HPDE6-E6E7 (cell line): ENCODE measurements around the gene ZBTB47.

Source experiments
- DNase-seq: peaks from one replicate; pipeline ENCODE4 v3.0.0; 2011; ENCODE audit warnings: missing footprints; ENCODE audit errors: extremely low spot score

The ZBTB47 gene

DNA sequence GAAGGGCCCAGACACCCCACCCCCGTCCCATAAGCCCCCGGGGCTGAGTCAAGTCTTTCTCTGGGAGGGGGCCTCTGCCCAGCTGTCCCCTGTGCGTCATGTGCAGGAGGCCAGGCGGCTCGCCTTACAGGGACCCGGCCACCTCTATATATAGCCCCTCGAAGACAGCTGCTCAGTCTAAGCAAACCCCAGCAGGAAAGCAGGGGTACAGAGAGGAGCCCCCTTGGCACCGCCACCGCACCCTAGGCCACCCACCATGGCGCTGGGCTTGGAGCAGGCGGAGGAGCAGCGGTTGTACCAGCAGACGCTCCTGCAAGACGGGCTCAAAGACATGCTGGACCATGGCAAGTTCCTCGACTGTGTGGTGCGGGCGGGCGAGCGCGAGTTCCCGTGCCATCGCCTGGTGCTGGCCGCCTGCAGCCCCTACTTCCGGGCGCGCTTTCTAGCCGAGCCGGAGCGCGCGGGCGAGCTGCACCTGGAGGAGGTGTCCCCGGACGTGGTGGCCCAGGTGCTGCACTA lies 31.9 kb downstream of the ZBTB47 start, which contains the start of gene KLHL40:
Gene KLHL40 (plus strand): TSS at position 175 of the 519 bp plus-strand sequence. CDS start 82 bp downstream, at position 257.
- no peak for DNase-seq

DNA sequence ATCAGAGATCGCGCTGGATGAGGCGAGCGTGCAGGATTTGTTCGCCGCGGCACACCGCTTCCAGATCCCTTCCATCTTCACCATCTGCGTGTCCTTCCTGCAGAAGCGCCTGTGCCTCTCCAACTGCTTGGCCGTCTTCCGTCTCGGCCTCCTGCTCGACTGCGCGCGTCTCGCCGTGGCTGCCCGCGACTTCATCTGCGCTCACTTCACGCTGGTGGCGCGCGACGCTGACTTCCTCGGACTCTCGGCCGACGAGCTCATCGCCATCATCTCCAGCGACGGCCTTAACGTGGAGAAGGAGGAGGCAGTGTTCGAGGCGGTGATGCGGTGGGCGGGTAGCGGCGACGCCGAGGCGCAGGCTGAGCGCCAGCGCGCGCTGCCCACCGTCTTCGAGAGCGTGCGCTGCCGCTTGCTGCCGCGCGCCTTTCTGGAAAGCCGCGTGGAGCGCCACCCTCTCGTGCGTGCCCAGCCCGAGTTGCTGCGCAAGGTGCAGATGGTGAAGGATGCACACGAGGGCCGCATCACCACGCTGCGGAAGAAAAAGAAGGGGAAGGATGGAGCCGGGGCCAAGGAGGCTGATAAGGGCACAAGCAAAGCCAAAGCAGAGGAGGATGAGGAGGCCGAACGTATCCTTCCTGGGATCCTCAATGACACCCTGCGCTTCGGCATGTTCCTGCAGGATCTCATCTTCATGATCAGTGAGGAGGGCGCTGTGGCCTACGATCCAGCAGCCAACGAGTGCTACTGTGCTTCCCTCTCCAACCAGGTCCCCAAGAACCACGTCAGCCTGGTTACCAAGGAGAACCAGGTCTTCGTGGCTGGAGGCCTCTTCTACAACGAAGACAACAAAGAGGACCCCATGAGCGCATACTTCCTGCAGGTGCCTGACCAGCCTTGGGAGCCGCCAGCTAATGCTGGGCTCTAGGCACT lies 32.7 kb downstream of the ZBTB47 start:
- no peak for DNase-seq

DNA sequence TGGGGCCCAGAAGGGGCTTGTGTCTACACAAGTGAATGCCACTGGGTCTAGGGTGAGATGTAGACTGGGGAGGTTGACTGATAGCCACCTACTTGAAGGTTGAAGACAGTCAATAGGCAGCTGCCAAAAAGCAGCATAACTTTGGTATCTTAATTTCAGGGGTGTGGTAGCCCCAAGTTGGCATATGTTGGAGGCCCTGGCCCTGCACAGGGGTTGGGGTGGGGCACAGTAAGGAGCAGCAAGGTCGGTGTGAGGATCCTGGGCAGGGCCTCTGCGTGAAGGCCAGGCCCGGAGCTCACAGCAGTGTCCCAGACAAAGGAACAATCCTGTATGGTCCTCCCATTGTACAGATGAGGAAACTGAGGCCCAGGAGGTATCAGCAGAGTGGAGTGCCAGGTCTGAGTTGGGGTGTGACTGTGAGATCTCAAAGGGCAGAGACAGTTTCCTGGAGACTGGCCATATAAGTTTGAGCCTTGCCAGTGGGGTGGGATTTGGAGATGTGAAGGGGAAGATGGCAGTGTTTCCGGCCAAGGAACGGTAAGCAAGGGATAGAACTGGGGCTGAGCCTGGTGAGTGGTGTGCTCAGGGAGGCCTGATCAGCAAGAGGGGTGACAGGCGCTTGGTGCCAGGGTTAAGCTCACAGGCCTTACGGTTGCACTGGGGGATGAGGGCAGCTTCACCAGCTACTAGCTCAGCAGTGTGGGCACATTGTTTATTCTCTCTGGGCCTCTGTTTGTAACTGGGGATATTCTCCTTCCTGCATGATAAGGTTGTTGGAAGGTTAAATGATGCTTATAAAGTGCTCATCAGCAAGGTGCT lies 33.5 kb downstream of the ZBTB47 start:
- DNase-seq = no peak

DNA sequence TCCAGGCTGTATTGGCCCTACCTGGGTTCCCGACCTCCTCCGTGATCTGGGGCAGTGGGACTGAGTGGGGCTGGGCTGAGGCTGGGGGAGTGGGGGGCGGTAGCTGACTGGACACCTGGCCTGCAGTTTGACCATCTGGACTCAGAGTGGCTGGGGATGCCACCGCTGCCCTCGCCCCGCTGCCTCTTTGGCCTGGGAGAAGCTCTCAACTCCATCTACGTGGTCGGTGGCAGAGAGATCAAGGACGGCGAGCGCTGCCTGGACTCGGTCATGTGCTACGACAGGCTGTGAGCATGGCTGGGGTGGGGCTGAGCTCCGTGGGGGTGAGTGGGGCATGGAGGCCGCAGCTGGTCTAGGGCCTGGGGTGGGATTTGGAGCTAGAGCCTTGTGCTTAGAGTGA lies 34.5 kb downstream of the ZBTB47 start:
- no peak for DNase-seq

DNA sequence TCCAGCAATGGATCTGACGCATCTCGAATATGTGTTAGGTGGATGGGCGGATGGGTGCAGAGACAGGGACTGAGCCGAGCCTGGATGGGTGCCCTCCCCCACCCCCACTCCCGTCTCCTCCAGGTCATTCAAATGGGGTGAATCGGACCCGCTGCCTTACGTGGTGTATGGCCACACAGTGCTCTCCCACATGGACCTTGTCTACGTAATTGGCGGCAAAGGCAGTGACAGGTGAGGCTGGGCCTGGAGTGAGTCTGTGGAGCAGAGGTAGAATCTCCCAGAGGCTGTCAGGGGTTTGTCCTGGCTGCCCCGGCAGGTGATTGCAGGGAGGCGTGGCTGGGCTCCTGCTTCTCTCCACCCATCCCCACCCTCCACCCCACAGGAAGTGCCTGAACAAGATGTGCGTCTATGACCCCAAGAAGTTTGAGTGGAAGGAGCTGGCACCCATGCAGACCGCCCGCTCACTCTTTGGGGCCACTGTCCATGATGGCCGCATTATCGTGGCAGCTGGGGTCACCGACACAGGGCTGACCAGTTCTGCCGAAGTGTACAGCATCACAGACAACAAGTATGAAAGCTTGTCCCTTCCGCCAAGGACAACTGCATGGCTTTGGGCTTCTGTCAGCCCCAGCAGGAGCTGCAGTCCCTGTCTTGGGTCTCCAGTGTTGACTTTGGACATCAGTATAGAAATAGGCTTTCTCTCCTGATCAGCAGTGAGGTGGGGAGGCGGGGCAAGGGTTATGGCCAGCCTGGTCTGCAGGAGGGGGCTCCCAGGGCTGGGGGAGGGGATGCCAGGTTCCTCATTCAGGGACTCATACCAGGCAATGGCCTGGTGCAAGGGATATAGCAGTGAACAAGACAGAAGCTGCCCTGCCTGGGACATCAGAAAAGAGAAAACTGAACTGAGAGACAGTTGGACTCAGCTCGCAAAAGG lies 35.3 kb downstream of the ZBTB47 start:
- no peak for DNase-seq

DNA sequence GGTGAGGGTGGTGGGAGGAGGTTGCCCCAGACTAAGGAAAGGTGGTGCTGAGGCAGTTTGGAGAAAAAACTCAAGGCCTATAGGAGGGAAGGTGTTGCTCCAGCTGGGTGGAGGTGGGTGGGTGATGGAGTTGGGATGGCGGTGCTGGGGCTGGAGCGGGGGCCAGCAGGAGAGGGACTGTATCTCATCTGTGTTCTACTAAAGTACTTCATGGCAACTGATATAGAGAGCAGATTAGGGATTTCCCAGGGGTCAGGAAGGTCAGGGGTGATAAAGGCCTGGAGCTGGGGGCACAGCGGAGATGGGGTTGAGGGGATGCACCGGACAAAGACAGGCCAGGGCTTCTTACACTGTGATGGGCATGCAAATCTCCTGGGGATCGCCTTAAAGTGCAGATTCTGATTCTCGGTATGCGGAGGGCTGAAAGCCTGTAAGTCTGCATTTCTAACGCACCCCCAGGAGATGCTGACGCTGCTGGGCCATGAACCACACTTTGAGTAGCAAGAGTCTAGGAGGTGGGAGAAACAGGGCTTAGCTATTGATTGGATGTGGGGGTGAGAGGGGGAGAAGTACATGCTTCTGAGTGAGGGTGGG lies 36.0 kb downstream of the ZBTB47 start:
- DNase-seq = no peak

DNA sequence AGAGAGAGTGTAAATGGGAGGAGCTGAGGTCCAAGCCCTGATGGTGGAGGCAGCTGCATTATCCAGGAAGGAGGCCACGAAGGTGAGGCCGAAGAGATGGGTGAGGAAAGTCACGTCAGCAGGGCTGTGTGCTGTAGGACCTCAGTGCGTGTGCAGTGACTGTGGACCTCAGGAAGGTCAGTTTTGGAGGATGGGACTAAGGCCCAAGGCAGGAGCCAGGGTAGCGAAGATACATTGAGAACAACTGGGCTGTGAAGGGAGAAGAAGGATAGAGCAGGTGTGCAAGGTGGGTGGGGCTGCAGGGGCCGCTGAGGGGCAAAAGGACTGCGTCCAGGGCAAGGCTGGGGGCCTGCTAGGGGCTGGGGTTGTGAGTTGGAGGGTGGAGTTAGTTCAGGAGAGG lies 36.7 kb downstream of the ZBTB47 start:
- no peak for DNase-seq

DNA sequence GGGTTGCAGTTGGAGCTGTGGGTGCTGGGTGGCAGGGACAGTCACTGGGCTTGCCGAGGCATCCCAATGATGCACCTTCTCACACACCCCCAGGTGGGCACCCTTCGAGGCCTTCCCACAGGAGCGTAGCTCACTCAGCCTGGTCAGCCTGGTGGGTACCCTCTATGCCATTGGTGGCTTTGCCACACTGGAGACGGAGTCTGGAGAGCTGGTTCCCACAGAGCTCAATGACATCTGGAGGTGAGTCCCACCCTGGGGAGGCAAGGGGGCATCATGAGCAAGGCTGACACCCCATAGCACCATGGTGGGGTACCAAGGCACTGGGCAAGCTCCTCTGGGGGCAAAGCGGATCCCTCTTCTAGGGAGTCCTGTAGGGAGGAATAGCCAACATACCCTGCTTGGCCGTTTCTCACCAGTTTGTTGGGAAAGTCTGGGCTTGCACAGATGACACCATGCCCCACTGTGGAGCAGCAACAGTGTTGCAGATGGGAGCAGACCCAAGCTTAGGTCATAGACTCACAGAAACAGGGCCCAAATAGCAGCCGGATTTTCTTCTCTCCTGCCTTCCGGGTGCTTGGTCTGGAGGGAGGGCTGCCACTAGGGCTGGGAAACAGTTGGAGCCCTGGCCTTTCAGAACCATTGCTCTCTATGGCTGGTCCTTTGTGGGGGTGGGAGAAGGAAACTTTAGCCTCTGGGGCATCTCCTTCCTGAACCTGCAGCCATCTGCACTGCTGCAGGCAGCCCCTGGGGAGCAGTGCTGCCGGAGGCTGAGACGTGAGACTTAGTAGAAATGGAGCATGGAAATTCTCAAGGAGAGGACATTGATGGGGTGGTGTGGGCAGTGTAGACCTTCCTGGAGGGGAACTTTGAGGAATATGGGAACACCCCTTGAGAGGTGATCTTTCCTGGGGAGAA lies 37.5 kb downstream of the ZBTB47 start:
- DNase-seq = no peak

DNA sequence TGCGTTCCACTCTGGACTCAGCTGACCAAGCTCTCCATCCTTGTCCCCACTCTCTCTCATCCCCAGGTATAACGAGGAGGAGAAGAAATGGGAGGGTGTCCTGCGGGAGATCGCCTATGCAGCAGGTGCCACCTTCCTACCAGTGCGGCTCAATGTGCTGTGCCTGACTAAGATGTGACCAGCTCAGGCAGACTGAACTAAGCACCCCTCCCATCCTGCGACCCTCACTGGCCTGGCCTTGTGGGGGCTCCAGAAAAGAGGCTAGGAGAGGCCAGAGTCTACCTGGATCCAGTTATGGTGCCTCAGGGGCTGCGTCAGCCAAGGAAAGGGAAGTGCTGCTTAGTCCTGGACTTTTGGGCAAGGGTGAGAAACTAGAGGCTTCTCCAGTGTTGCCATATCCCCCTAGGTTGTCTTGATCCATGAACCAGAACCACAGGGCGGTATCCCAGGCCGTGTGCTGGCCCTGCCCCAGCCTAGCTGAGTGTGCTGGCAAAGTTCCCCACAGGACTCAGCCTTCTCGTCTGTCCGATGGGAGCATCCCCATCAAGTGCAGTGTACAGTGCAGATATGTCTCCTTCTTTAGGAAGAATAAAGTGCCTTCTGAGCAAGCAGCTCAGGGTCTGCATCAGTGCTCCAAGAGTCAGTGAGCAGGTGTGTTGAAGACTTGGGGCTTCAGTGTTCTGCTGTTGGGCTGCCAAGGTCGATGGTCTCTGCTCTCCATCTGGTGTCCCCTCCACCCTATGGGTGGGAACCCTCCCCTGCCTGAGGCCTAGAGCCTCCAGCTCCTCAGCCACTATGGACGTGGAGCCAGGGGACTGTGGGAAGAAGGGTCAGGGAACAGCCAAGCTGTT lies 38.5 kb downstream of the ZBTB47 start:
- no peak for DNase-seq

DNA sequence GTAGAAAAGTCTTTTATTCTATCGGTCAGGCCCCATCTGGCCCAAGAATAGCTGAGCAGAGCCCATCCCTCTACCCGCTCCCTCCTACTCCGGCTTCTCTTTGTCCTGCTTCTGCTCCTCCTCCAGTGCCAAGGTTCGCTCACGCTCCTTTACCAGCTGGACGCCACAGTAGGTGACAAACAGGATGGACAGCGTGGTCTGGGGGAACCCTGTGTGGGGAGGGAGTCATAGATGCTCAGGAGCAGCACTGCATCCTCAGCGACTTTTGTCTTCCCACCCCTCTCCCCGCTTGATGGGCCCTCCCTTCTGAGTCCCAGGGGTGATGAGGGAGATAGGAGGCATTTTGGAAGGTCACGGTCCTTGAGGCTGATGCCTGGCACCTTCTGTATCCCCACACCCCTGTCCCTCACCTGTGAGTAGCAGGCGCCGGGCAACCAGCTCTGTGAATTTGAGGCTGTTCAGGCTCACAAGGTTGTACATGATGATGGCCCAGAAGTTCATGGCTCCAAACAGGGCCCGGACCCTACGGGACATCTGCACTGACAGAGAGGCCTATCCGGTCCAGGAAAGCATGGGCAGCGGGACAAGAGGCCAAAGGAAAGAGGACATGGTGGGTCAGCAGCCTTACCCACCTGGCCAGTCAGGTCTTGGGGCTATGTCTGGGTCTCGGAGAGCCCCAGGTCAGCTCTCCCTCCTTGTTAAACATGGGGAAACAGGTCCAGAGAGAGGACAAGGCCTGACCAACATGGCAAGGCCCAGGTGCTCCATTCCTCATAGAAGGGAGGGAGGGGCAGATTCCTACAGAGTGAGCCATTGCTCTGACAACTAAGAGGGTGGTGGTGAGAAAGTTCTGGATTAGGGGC lies 39.4 kb downstream of the ZBTB47 start:
- DNase-seq = no peak

DNA sequence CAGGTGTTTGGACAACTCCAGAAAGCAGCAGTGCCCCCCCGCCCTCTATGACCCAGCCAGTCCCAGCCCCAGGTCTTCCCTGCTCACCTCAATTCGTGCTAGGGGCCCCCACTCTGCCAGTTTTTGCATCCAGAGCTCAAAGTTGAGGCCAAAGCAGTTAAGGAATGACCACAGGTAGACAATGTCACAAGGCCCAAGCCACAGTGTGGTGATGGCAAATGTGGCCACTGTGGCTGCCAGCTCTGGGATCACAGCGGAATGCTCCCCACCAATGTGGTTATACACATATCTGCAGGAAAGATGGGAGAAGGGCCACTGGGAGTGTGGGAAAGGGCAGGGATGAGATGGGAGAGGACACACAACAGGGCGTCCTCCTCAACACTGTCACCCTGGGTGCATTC lies 40.0 kb downstream of the ZBTB47 start:
- no peak for DNase-seq

DNA sequence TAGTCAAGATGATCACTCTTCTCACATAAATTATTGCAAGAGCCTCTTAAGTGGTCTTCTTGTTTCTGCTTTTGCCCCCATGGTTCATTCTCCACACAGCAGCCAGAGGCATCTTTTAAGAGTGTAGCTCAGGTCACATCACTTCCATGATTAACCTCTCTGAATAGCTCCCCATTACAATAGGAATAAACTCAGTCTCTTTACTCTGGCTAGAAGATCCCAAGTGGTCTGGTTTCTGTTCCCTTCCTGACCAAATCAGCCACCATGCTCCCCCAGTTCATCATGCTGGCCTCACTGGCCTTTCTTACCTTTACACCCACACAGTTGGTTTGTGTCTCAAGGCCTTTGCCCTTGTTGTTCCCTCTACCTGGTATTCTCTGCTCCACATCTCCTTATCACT lies 40.9 kb downstream of the ZBTB47 start:
- DNase-seq = no peak

DNA sequence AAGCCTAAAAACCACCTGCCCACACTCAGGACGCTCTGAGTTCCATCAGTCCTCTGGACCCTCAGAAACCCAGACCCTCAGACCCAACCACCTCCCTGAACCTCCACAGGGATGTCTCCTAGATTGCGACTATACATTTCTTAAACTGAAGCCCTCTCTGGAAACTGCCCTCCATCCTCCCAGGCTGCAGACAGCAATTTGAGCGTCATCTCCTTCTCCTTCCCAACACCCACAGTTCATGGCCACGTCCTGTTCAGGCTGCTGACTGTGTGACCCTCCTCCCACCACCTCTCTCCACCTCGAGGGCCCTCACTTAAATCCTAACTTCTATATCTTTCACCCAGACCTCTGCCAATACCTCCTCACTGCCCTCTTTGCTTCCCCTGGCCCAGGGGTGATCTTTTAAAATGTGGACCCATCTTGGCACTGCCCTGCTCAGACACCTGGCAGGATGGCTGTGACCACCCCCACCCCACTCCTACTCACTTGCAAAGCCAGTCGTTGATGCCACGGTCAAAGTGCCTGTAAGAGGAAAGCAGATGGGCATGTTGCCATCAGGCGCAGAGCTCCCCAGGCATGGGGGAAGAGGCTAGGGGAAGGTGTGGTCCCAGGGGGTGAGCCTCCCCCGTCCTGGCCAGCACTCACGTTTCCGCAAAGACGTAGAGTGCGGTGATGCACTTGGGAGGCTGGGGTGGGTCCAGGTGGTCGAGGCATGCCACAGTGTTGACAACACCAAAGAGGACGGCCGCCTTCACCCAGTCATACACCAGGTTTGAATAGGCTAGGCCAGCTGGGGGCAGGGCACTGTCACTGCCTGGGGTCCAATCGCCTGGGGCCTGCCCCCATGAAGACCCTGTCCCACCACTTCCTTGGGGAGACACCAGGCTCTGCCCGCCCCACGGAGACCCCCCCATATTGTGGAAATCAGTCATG lies 43.1 kb downstream of the ZBTB47 start:
- DNase-seq = no peak

DNA sequence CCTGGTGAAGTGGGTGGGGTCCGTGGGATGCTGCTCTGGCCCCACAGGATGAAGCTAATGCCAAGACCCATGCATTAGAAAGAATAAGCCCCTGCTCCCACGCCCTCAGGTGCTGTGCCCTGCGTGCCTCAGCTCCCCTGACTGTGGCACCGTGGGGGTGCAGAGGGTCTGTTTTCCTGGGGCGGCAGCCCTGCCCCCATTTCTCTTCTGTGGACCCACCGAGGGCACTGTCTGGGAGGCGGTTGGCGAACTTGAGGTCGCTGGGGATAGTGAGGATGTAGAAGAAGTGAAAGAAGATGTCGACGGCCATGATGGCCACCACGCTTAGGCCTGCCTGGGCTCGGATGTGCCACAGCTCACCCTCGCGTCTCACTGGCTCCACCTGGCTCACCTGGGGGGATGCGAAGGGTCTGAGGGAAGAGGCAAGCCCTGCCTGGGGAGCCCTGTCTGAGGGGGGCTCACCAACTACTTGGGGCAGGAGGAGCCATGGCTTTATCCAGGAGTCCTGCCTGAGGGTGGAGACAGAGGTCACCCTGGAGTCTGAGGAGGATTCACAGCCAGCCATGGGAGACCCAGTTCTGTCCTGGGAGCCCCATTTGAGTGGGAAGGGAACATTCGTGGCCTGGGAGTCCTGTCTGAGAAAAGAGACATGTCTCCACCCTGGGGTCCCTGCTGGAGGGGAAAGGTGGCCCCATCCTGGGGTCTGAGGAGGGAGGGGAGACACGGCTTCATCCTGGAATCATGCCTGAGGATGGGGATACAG lies 44.0 kb downstream of the ZBTB47 start:
- DNase-seq = no peak

DNA sequence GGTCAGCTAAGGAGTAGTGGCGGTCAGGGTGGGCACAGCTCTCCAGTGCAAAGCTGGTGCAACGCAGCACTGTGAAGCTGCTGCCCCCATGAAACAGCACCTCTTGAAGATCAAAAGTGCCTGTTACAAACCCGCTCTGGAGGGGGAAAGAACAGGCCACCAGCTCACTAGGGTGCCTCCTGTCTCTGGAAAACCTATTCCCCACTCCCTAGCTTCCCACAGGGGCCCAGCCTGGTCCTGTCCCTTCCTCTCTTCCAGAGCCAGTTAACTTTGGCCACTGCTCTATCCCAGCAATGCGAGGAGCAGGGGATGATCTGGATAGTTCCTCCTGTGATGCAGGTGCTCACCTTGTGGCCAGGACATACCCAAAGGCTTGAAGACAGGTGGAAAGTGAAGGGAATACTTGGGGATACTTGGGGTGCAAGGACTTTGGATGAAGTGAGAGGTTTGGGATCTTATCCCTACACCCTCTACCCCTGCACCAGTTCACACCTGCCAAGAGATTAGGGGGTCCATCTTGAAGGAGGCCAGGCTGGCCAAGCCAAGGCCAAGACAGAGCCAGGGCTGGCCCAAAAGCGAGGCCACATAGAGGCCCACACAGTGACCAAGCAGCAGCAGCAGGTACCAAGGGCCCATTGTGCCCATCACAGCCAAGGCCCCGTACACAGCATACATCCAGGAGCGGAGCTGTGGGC lies 44.9 kb downstream of the ZBTB47 start:
- no peak for DNase-seq

DNA sequence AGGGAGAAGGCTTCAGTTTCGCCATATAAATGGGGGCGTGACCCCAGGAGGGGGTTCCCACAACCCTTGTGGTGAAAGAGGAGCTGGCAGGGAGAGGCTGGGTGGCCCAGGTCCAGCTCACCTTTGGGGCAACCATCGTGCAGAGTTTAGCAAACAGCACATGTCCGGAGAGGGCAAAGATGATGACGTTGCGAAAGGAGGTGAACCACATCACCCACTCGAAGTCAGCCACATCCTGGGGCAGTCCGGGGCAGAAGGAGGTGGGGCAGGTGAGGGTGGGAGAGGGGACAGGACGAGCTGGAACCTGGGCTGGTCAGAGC lies 45.4 kb downstream of the ZBTB47 start:
- no peak for DNase-seq
